Retinal pigment epithelial cell (primary cell): Measurements from ENCODE around the gene RNASE12.

ENCODE experiments used
- DNase-seq: peaks from one replicate; pipeline ENCODE4 v3.0.0-alpha.2; 2010; ENCODE audit warnings: low read depth
- H3K4me3 ChIP-seq: 2 replicates; pipeline ENCODE4 v1.5.1; 2011; ENCODE audit warnings: mild to moderate bottlenecking, low read length, control low read depth, moderate library complexity
- TF ChIP-seq, protein P1 (sequence below): conservative IDR thresholded peaks from 2 replicates; pipeline ENCODE4 v1.5.1; 2011; ENCODE audit warnings: low read depth, low read length, control low read depth, inconsistent platforms

The RNASE12 gene

GRCh38 chr14:20546877-20547276 lies 44.3 kb downstream of the RNASE12 start:
- H3K4me3 ChIP-seq: no peak overlapping the region
- DNase-seq: no peak
- TF ChIP-seq, protein P1, sequence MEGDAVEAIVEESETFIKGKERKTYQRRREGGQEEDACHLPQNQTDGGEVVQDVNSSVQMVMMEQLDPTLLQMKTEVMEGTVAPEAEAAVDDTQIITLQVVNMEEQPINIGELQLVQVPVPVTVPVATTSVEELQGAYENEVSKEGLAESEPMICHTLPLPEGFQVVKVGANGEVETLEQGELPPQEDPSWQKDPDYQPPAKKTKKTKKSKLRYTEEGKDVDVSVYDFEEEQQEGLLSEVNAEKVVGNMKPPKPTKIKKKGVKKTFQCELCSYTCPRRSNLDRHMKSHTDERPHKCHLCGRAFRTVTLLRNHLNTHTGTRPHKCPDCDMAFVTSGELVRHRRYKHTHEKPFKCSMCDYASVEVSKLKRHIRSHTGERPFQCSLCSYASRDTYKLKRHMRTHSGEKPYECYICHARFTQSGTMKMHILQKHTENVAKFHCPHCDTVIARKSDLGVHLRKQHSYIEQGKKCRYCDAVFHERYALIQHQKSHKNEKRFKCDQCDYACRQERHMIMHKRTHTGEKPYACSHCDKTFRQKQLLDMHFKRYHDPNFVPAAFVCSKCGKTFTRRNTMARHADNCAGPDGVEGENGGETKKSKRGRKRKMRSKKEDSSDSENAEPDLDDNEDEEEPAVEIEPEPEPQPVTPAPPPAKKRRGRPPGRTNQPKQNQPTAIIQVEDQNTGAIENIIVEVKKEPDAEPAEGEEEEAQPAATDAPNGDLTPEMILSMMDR: no peak
